ENCODE results near the gene PHACTR4. TPM values are rescaled to one million over a fixed set of nuclear protein-coding genes. Genes with fewer than 3 reads are reported as not detected.
"Not testable (repeated sequence)": the region's sequence is repeated elsewhere in the genome, so short reads cannot be mapped to it uniquely, and the experiment has no call there.

PHACTR4 gene
- total RNA-seq, 1 donor from 2014 or later: 50.3 TPM

DNA sequence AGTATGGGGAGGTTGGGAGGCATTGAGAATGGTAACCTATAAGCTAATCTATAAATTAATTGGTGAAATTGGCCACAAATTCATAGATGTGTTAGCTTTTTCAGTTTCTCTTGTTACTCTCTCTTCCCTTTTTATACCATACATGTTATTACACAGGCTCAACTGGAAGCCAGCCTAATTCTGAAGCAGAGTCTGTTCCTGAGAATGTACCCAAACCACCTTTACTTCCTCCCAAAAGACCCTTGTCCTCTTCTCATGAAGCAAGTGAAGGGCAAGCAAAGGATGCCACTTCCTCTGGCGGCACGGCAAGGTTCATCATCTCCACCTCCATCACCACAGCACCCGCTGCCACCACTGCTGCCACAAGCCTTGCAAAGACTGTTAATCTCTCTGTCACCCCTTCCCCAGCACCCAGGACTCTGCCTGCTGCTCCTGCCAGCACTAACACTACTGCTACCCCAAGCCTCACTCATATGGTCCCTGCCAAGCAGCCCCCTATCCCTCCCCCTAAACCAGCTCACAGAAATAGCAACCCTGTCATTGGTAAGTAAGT is 96.8 kb downstream of the PHACTR4 start:
- H3K27me3 Mint-ChIP-seq: no peaks in the 10 kb centered on the region
- H3K36me3 Mint-ChIP-seq: peaks cover 12% of the 10 kb centered on the region
- H3K4me1 Mint-ChIP-seq (ENCODE audit: unreplicated experiment): no peaks in the 10 kb centered on the region
- no peak for DNase-seq (ENCODE audit: extremely low spot score, unreplicated experiment)
- no peaks in the 10 kb centered on the region for H3K9me3 Mint-ChIP-seq
- H3K4me3 Mint-ChIP-seq: no peak overlapping the region
- TF ChIP-seq, protein P1, sequence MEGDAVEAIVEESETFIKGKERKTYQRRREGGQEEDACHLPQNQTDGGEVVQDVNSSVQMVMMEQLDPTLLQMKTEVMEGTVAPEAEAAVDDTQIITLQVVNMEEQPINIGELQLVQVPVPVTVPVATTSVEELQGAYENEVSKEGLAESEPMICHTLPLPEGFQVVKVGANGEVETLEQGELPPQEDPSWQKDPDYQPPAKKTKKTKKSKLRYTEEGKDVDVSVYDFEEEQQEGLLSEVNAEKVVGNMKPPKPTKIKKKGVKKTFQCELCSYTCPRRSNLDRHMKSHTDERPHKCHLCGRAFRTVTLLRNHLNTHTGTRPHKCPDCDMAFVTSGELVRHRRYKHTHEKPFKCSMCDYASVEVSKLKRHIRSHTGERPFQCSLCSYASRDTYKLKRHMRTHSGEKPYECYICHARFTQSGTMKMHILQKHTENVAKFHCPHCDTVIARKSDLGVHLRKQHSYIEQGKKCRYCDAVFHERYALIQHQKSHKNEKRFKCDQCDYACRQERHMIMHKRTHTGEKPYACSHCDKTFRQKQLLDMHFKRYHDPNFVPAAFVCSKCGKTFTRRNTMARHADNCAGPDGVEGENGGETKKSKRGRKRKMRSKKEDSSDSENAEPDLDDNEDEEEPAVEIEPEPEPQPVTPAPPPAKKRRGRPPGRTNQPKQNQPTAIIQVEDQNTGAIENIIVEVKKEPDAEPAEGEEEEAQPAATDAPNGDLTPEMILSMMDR (conservative IDR thresholded peaks at IDR 0.05): no peak
- H3K27ac Mint-ChIP-seq: no peak overlapping the region

GRCh38 chr1:28470146-28470545 is 100.6 kb downstream of the PHACTR4 start:
- no peak overlapping the region for H3K4me3 Mint-ChIP-seq
- H3K36me3 Mint-ChIP-seq: peaks cover 18% of the 10 kb centered on the region
- DNase-seq (ENCODE audit: extremely low spot score, unreplicated experiment): no peak

GRCh38 chr1:28479497-28479896 is 110.0 kb downstream of the PHACTR4 start:
- H3K4me1 Mint-ChIP-seq (ENCODE audit: unreplicated experiment); DNase-seq (ENCODE audit: extremely low spot score, unreplicated experiment); H3K9me3 Mint-ChIP-seq; H3K4me3 Mint-ChIP-seq; H3K27ac Mint-ChIP-seq; H3K27me3 Mint-ChIP-seq: not testable (repeated sequence)
- H3K36me3 Mint-ChIP-seq: peaks cover 17% of the 10 kb centered on the region

More at GRCh38 chr1:28470146-28470545, 100.6 kb downstream of the PHACTR4 start:
- Mint-ChIP-seq H3K9me3 (no peaks in the 10 kb centered on the region), H3K4me1 (ENCODE audit: unreplicated experiment) (no peaks in the 10 kb centered on the region), H3K27ac (no peak overlapping the region), H3K27me3 (no peaks in the 10 kb centered on the region)
- TF ChIP-seq, protein P1 (conservative IDR thresholded peaks at IDR 0.05): no peak

DNA sequence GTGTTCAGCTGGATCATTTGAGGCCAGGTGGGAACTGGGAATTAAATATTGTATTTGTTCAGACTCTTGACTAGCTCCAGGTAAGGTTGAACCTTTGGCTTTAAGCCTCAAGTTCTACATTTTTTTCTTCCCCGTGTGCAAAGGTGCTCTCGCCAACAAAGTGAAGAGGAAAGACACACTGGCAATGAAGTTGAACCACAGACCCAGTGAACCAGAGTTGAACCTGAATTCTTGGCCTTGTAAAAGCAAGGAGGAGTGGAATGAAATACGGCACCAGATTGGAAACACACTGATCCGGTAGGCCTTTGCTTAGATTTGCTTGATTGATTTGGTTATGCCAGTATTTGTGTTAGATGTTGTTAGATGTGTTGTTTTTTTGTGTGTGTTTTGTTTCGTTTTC is 110.8 kb downstream of the PHACTR4 start:
- Mint-ChIP-seq H3K4me3 (no peak overlapping the region), H3K27ac (no peak overlapping the region), H3K4me1 (ENCODE audit: unreplicated experiment) (no peaks in the 10 kb centered on the region), H3K27me3 (no peaks in the 10 kb centered on the region), H3K9me3 (no peaks in the 10 kb centered on the region), H3K36me3 (peaks cover 17% of the 10 kb centered on the region)
- DNase-seq (ENCODE audit: extremely low spot score, unreplicated experiment): no peak
- TF ChIP-seq, protein P1 (conservative IDR thresholded peaks at IDR 0.05): no peak

DNA sequence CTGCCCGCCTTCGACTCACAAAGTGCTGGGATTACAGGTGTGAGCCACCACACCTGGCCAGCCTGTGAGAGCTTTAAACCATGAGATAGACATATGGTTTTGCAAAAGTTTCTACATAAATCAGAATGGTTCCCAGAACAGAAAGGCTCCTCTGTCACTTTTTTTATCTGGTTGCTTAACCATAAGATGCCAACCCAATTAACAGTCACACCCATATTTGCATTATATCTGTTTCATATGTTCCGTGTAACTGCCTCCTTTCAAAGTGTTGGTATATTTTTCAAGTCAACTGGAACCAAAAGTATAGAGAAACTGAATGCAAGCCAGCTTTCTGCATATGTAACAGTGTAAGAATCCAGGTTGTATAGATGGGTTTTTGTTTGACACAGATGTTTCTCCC is 112.6 kb downstream of the PHACTR4 start:
- Mint-ChIP-seq H3K4me3 (no peak overlapping the region), H3K4me1 (ENCODE audit: unreplicated experiment) (no peaks in the 10 kb centered on the region), H3K9me3 (no peaks in the 10 kb centered on the region), H3K27me3 (no peaks in the 10 kb centered on the region), H3K27ac (no peak overlapping the region), H3K36me3 (peaks cover 12% of the 10 kb centered on the region)
- no peak for DNase-seq (ENCODE audit: extremely low spot score, unreplicated experiment)
- TF ChIP-seq, protein P1 (conservative IDR thresholded peaks at IDR 0.05): no peak

GRCh38 chr1:28482702-28483101 is 113.2 kb downstream of the PHACTR4 start:
- no peaks in the 10 kb centered on the region for H3K9me3 Mint-ChIP-seq
- TF ChIP-seq, protein P1 (conservative IDR thresholded peaks at IDR 0.05): no peak
- peaks cover 10% of the 10 kb centered on the region for H3K36me3 Mint-ChIP-seq
- no peaks in the 10 kb centered on the region for H3K27me3 Mint-ChIP-seq
- no peak for DNase-seq (ENCODE audit: extremely low spot score, unreplicated experiment)
- no peak overlapping the region for H3K27ac Mint-ChIP-seq
- no peak overlapping the region for H3K4me3 Mint-ChIP-seq
- no peaks in the 10 kb centered on the region for H3K4me1 Mint-ChIP-seq (ENCODE audit: unreplicated experiment)

Data from type B pancreatic cell (in vitro differentiated cells).